Right lobe of liver (tissue), 4 donors: ENCODE results near the gene TEX19.

Experiments used
- POLR2A ChIP-seq: fragments of 450-650 bp; IDR thresholded peaks from one replicate; pipeline ENCODE4 v1.6.1; 2017; ENCODE audit warnings: antibody characterized with exemption, mild to moderate bottlenecking
- TF ChIP-seq, protein P1 (sequence below), 4 donors: fragments of 200-600 bp in 3 of 4; fragments of 450-650 bp in 1 of 4; IDR thresholded peaks; one replicate each; pipeline versions ENCODE4 v1.5.1 to v1.8.0; 2016 to 2022; ENCODE audit warnings: antibody characterized with exemption in 4 of 4, mild to moderate bottlenecking in 2 of 4
- donor health status: DM: no; HTN: no; CAD: no.
- donor health status: DM: no; HTN: no; CAD: no.
- donor health status: DM: no; HTN: yes; CAD: no.

GRCh38 chr17:82320140-82320840 is 38.8 kb upstream of the TEX19 start:
- no peak for TF ChIP-seq POLR2A
- TF ChIP-seq, protein P1, sequence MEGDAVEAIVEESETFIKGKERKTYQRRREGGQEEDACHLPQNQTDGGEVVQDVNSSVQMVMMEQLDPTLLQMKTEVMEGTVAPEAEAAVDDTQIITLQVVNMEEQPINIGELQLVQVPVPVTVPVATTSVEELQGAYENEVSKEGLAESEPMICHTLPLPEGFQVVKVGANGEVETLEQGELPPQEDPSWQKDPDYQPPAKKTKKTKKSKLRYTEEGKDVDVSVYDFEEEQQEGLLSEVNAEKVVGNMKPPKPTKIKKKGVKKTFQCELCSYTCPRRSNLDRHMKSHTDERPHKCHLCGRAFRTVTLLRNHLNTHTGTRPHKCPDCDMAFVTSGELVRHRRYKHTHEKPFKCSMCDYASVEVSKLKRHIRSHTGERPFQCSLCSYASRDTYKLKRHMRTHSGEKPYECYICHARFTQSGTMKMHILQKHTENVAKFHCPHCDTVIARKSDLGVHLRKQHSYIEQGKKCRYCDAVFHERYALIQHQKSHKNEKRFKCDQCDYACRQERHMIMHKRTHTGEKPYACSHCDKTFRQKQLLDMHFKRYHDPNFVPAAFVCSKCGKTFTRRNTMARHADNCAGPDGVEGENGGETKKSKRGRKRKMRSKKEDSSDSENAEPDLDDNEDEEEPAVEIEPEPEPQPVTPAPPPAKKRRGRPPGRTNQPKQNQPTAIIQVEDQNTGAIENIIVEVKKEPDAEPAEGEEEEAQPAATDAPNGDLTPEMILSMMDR (IDR thresholded peaks at IDR 0.05), result no peak
